ENCODE data around the gene SLAMF8. TPM values are rescaled to one million over a fixed set of nuclear protein-coding genes. Genes with fewer than 3 reads are reported as not detected.

Gene SLAMF8
- total RNA-seq, 1 experiment from 2014 or later = not detected

GRCh38 chr1:159791031-159791430 lies 35.6 kb upstream of the SLAMF8 start:
- H3K4me3 Mint-ChIP-seq = no peak overlapping the region
- no peak overlapping the region for H2BK20ac ChIP-seq (ENCODE audit: low read depth, low read length, poor library complexity, severe bottlenecking)
- no peaks in the 10 kb centered on the region for H3K27me3 ChIP-seq (ENCODE audit: insufficient read depth, low read length)
- no peak for TF ChIP-seq CTCF (conservative IDR thresholded peaks at IDR 0.05)
- H3T11ph ChIP-seq (ENCODE audit: low read length) = no peak overlapping the region
- H2BK120ac ChIP-seq (ENCODE audit: low read depth, low read length, poor library complexity, severe bottlenecking) = no peak overlapping the region
- peaks cover 4 to 5% of the 10 kb centered on the region in 2 experiments; a peak in 3 of 4 replicates for H3K4me1 Mint-ChIP-seq
- no peak overlapping the region for H2BK15ac ChIP-seq (ENCODE audit: low read depth, low read length)
- H3K23me2 ChIP-seq (ENCODE audit: insufficient read length, low read depth, low read length, poor library complexity, severe bottlenecking) = no peaks in the 10 kb centered on the region
- no peaks in the 10 kb centered on the region for H3K79me2 ChIP-seq (ENCODE audit: insufficient read depth, low read length)
- no peak overlapping the region for H3K4ac ChIP-seq (ENCODE audit: low read depth, low read length)
- no peaks in the 10 kb centered on the region; the same call in 1 of the 2 replicates for H3K27me3 Mint-ChIP-seq (ENCODE audit: low read depth)
- no peak overlapping the region for H2BK5ac ChIP-seq (ENCODE audit: insufficient read length, low read length)
- no peak overlapping the region for H4K5ac ChIP-seq (ENCODE audit: insufficient read length, low read depth, low read length)
- H3K9me3 Mint-ChIP-seq = no peaks in the 10 kb centered on the region
- no peak overlapping the region for H2AK5ac ChIP-seq (ENCODE audit: insufficient read length, low read length)
- H4K8ac ChIP-seq (replicated peaks; ENCODE audit: insufficient read length, low read depth, low read length) = no peak overlapping the region
- H3K4me2 ChIP-seq (ENCODE audit: insufficient read depth, insufficient read length, low read length) = no peak overlapping the region
- H3K56ac ChIP-seq (ENCODE audit: insufficient read length, low read depth, low read length) = no peak overlapping the region
- no peak overlapping the region for H2AFZ ChIP-seq (ENCODE audit: low read length)
- no peaks in the 10 kb centered on the region for H3K9me3 ChIP-seq (ENCODE audit: control insufficient read depth, low read depth, low read length)
- DNase-seq = no peak
- no peaks in the 10 kb centered on the region for H4K20me1 ChIP-seq (ENCODE audit: control insufficient read depth, insufficient read depth, insufficient read length)
- no peak overlapping the region for H2BK12ac ChIP-seq (ENCODE audit: insufficient read length, low read depth, low read length)
- H3K14ac ChIP-seq (ENCODE audit: insufficient read depth, low read length) = no peak overlapping the region
- H4K91ac ChIP-seq (ENCODE audit: insufficient read length, low read depth, low read length) = no peak overlapping the region
- H3K23ac ChIP-seq (ENCODE audit: insufficient read length, low read depth, low read length) = no peak overlapping the region
- H3K36me3 Mint-ChIP-seq (ENCODE audit: insufficient read depth in 1 of 3, low read depth in 3 of 3) = no peaks in the 10 kb centered on the region
- no peak overlapping the region for H3K18ac ChIP-seq (ENCODE audit: insufficient read length, low read depth, low read length)
- no peak overlapping the region for H3K27ac ChIP-seq (ENCODE audit: insufficient read length, low read depth, low read length)
- H3K4me1 ChIP-seq (ENCODE audit: insufficient read depth, low read length) = no peaks in the 10 kb centered on the region
- no peak overlapping the region for H3K27ac Mint-ChIP-seq
- no peaks in the 10 kb centered on the region for H3K79me1 ChIP-seq (ENCODE audit: insufficient read depth, low read depth, low read length, poor library complexity, severe bottlenecking)
- H3K9ac ChIP-seq (ENCODE audit: extremely low read depth, insufficient read length, low read length) = no peak overlapping the region
- no CpG with 5 or more reads among the region's 3 CpGs for WGBS (ENCODE audit: extremely low coverage, insufficient read length, low lambda C conversion rate)
